ENCODE data around the gene VAC14.

Gene VAC14

GRCh38 chr16:70765491-70765890 is 35.5 kb downstream of the VAC14 start:
- in situ Hi-C loops (cut with HindIII; ENCODE audit: low sequenced_read_pairs): loop anchor here (10.0 kb wide), 1 partner anchor 91 kb away; no protein-coding TSS in a partner anchor

- in situ Hi-C loops (cut with HindIII; ENCODE audit: low sequenced_read_pairs): loop anchor here (5.0 to 10.0 kb wide), 2 partner anchors 67 to 90 kb away; no protein-coding TSS in a partner anchor
These were observed 36.3 kb downstream of the VAC14 start for GRCh38 chr16:70764632-70765031.

GRCh38 chr16:70760221-70760620 is 40.7 kb downstream of the VAC14 start:
- in situ Hi-C loops (cut with HindIII; ENCODE audit: low sequenced_read_pairs): loop anchor here (5.0 to 10.0 kb wide), 2 partner anchors 63 to 85 kb away; no protein-coding TSS in a partner anchor

GRCh38 chr16:70759666-70760065 is 41.3 kb downstream of the VAC14 start:
- in situ Hi-C loops (cut with HindIII; ENCODE audit: low sequenced_read_pairs): loop anchor here (5.0 to 10.0 kb wide), 2 partner anchors 62 to 85 kb away; no protein-coding TSS in a partner anchor

GRCh38 chr16:70758786-70759185 is 42.2 kb downstream of the VAC14 start:
- in situ Hi-C loops (cut with HindIII; ENCODE audit: low sequenced_read_pairs): no loop called here

- in situ Hi-C loops (cut with HindIII; ENCODE audit: low sequenced_read_pairs): no loop called here
These were observed 43.8 kb downstream of the VAC14 start for GRCh38 chr16:70757183-70757582.

- in situ Hi-C loops (cut with HindIII; ENCODE audit: low sequenced_read_pairs): no loop called here
These were observed 44.9 kb downstream of the VAC14 start for GRCh38 chr16:70756071-70756470.

- in situ Hi-C loops (cut with HindIII; ENCODE audit: low sequenced_read_pairs): no loop called here
These were observed 45.9 kb downstream of the VAC14 start for GRCh38 chr16:70754851-70755600.

- in situ Hi-C loops (cut with HindIII; ENCODE audit: low sequenced_read_pairs): no loop called here
These were observed 46.6 kb downstream of the VAC14 start for GRCh38 chr16:70754371-70754770.

- in situ Hi-C loops (cut with HindIII; ENCODE audit: low sequenced_read_pairs): no loop called here
These were observed 47.1 kb downstream of the VAC14 start for GRCh38 chr16:70753694-70754325.

- in situ Hi-C loops (cut with HindIII; ENCODE audit: low sequenced_read_pairs): no loop called here
These were observed 47.7 kb downstream of the VAC14 start for GRCh38 chr16:70753228-70753627.

- in situ Hi-C loops (cut with HindIII; ENCODE audit: low sequenced_read_pairs): no loop called here
These were observed 48.5 kb downstream of the VAC14 start for GRCh38 chr16:70752426-70752825.

- in situ Hi-C loops (cut with HindIII; ENCODE audit: low sequenced_read_pairs): no loop called here
These were observed 49.4 kb downstream of the VAC14 start for GRCh38 chr16:70751593-70751992.

GRCh38 chr16:70750893-70751467 is 50.0 kb downstream of the VAC14 start:
- in situ Hi-C loops (cut with HindIII; ENCODE audit: low sequenced_read_pairs): no loop called here

GRCh38 chr16:70749681-70750601 is 51.0 kb downstream of the VAC14 start:
- in situ Hi-C loops (cut with HindIII; ENCODE audit: low sequenced_read_pairs): no loop called here

GRCh38 chr16:70749006-70749678 is 51.8 kb downstream of the VAC14 start:
- in situ Hi-C loops (cut with HindIII; ENCODE audit: low sequenced_read_pairs): no loop called here

- in situ Hi-C loops (cut with HindIII; ENCODE audit: low sequenced_read_pairs): no loop called here
These were observed 53.0 kb downstream of the VAC14 start for GRCh38 chr16:70747703-70748631.

GRCh38 chr16:70746708-70747424 is 54.1 kb downstream of the VAC14 start:
- in situ Hi-C loops (cut with HindIII; ENCODE audit: low sequenced_read_pairs): no loop called here
